ENCODE measurements around the gene P2RY6. TPM values are rescaled to one million over a fixed set of nuclear protein-coding genes. Genes with fewer than 3 reads are reported as not detected.

The P2RY6 gene
- total RNA-seq, 8 experiments from 2014 or later: 0.21 to 10.8 (median 0.95) TPM; not detected in 3

GRCh38 chr11:73291781-73292524 lies 19.8 kb downstream of the P2RY6 start:
- no peak for ATAC-seq (replicated peaks in 6 of 8)
- 67 to 100% (median 82%) methylated on average over 2 to 7 of the region's 12 CpGs; no CpG with 5 or more reads in 4 of the 10 experiments for WGBS, 10 experiments
- in situ Hi-C loops (cut with MboI; ENCODE audit: low pct_unique_long_range_greater_than_20kb in 2 of 9, low sequenced_read_pairs in 9 of 9, unreplicated experiment in 9 of 9): no loop called here
- Histone ChIP-seq H3K4me1 (replicated peaks in 1 of 2) (peaks cover 7 to 18% of the 10 kb centered on the region in 2 donors), H3K4me3 (no peak overlapping the region), H3K27ac (no peak overlapping the region)

DNA sequence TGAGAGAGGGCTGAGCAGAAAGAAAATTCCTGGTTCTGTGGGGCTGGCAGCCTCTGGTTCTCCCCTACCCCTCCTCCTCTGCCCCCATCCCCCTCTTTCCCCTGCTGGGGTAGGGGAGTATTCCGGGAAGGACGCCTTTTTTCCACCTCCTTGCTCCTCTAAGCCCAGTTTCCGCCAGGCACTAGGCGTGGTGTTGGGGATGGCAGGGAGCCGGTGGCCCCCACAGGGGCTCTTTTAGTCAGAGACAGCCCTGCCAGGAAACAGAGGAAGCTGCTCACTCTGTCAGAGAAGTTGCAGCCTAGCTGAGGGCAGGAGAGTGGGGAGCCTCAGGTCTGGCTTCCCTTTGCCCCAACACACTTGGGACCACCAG lies 20.4 kb downstream of the P2RY6 start:
- no peak overlapping the region for H3K4me3 ChIP-seq
- peaks cover 7 to 18% of the 10 kb centered on the region in 2 donors for H3K4me1 ChIP-seq (replicated peaks in 1 of 2)
- WGBS, 10 experiments: 17% methylated on average over 2 of the region's 5 CpGs; no CpG with 5 or more reads in 9 of the 10 experiments
- ATAC-seq (replicated peaks in 6 of 8): no peak
- H3K27ac ChIP-seq: no peak overlapping the region
- in situ Hi-C loops (cut with MboI; ENCODE audit: low pct_unique_long_range_greater_than_20kb in 2 of 9, low sequenced_read_pairs in 9 of 9, unreplicated experiment in 9 of 9): no loop called here

DNA sequence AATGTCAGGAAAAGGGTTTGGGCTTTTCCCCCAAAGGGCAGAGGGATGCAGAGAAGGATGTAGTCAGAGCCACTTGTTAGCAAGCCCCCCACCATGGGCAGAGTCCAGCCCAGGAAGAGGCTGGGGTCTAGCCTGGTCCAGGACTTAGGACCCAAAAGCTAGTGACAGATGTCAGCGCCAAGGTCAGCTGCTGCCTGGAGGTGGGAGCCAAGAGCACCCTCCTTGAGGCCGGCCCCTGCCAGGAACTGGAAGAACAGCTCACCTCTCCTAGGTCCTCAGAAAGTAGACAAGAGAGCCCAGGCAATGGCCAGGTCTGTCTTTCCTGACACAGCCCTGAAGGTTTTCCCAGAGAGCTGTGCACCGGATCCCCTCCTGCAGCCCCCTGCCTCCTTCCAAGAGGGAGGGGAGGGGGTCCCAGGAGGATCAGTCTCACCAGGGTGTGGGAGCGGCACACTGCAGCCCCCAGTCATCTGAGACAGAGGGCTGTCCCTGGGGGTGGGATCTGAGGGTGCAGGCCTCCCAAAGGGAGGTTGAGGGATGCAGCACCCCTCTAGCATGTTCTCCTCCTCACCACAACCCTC lies 21.3 kb downstream of the P2RY6 start:
- Histone ChIP-seq H3K4me3 (no peak overlapping the region), H3K27ac (no peak overlapping the region), H3K4me1 (replicated peaks in 1 of 2) (peaks cover 7 to 16% of the 10 kb centered on the region in 2 donors)
- in situ Hi-C loops (cut with MboI; ENCODE audit: low pct_unique_long_range_greater_than_20kb in 2 of 9, low sequenced_read_pairs in 9 of 9, unreplicated experiment in 9 of 9): no loop called here
- ATAC-seq (replicated peaks in 6 of 8): no peak
- WGBS, 10 experiments: 73 to 100% (median 100%) methylated on average over 1 to 2 of the region's 4 CpGs; no CpG with 5 or more reads in 7 of the 10 experiments

DNA sequence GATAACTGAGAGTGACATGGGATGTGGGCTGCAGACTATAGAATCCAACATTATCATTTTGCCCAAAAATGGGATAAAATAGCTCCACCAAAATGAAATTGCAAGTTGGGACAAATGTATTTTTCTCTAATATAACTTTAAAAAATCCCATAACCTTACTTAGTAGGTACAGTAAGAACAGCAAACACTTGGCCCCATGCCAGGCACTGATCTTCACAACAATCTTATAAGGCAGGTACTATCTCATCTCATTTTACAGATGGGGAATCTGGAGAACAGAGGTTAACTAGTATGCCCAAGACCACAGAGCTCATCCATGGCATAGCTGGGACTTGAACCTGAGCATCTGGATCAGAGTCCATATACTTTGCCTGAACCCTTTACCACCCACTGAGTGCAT lies 22.5 kb downstream of the P2RY6 start:
- no peak overlapping the region for H3K4me3 ChIP-seq
- in situ Hi-C loops (cut with MboI; ENCODE audit: low pct_unique_long_range_greater_than_20kb in 2 of 9, low sequenced_read_pairs in 9 of 9, unreplicated experiment in 9 of 9): no loop called here
- H3K27ac ChIP-seq: no peak overlapping the region
- H3K4me1 ChIP-seq (replicated peaks in 1 of 2): peaks cover 0 to 5% of the 10 kb centered on the region in 2 donors
- no peak for ATAC-seq (replicated peaks in 6 of 8)

GRCh38 chr11:73295241-73295995 lies 23.3 kb downstream of the P2RY6 start:
- no peak overlapping the region for H3K4me3 ChIP-seq
- peak; percentile 49 to 83 (median 66) for ATAC-seq (replicated peaks in 6 of 8)
- 0 to 83% (median 29%) methylated on average over 2 to 9 of the region's 12 CpGs; no CpG with 5 or more reads in 2 of the 10 experiments for WGBS, 10 experiments
- no peak overlapping the region for H3K27ac ChIP-seq
- peaks cover 0 to 4% of the 10 kb centered on the region in 2 donors for H3K4me1 ChIP-seq (replicated peaks in 1 of 2)
- in situ Hi-C loops (cut with MboI; ENCODE audit: low pct_unique_long_range_greater_than_20kb in 2 of 9, low sequenced_read_pairs in 9 of 9, unreplicated experiment in 9 of 9): no loop called here

- Histone ChIP-seq H3K4me3 (no peak overlapping the region), H3K4me1 (replicated peaks in 1 of 2) (peaks cover 0 to 9% of the 10 kb centered on the region in 2 donors), H3K27ac (no peak overlapping the region)
- no peak for ATAC-seq (replicated peaks in 6 of 8)
- in situ Hi-C loops (cut with MboI; ENCODE audit: low pct_unique_long_range_greater_than_20kb in 2 of 9, low sequenced_read_pairs in 9 of 9, unreplicated experiment in 9 of 9): no loop called here
- WGBS, 10 experiments: 88 to 100% (median 100%) methylated on average over 1 to 3 of the region's 3 CpGs; no CpG with 5 or more reads in 5 of the 10 experiments
These were observed 23.8 kb downstream of the P2RY6 start for GRCh38 chr11:73295996-73296318.

GRCh38 chr11:73296501-73297230 lies 24.5 kb downstream of the P2RY6 start:
- H3K27ac ChIP-seq: no peak overlapping the region
- no peak overlapping the region for H3K4me3 ChIP-seq
- peaks cover 0 to 9% of the 10 kb centered on the region in 2 donors for H3K4me1 ChIP-seq (replicated peaks in 1 of 2)
- 80 to 100% (median 95%) methylated on average over 1 to 12 of the region's 35 CpGs; no CpG with 5 or more reads in 4 of the 10 experiments for WGBS, 10 experiments
- in situ Hi-C loops (cut with MboI; ENCODE audit: low pct_unique_long_range_greater_than_20kb in 2 of 9, low sequenced_read_pairs in 9 of 9, unreplicated experiment in 9 of 9): no loop called here
- ATAC-seq (replicated peaks in 6 of 8): no peak

DNA sequence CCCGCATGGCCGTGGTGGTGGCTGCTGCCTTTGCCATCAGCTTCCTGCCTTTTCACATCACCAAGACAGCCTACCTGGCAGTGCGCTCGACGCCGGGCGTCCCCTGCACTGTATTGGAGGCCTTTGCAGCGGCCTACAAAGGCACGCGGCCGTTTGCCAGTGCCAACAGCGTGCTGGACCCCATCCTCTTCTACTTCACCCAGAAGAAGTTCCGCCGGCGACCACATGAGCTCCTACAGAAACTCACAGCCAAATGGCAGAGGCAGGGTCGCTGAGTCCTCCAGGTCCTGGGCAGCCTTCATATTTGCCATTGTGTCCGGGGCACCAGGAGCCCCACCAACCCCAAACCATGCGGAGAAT lies 25.1 kb downstream of the P2RY6 start:
- no peak for ATAC-seq (replicated peaks in 6 of 8)
- in situ Hi-C loops (cut with MboI; ENCODE audit: low pct_unique_long_range_greater_than_20kb in 2 of 9, low sequenced_read_pairs in 9 of 9, unreplicated experiment in 9 of 9): no loop called here
- Histone ChIP-seq H3K4me3 (no peak overlapping the region), H3K4me1 (replicated peaks in 1 of 2) (peaks cover 0 to 9% of the 10 kb centered on the region in 2 donors), H3K27ac (no peak overlapping the region)
- WGBS, 10 experiments: 100% methylated on average over 2 to 4 of the region's 18 CpGs; no CpG with 5 or more reads in 8 of the 10 experiments

- in situ Hi-C loops (cut with MboI; ENCODE audit: low pct_unique_long_range_greater_than_20kb in 2 of 9, low sequenced_read_pairs in 9 of 9, unreplicated experiment in 9 of 9): no loop called here
- Histone ChIP-seq H3K4me1 (replicated peaks in 1 of 2) (peaks cover 0 to 9% of the 10 kb centered on the region in 2 donors), H3K4me3 (no peak overlapping the region), H3K27ac (no peak overlapping the region)
- no peak for ATAC-seq (replicated peaks in 6 of 8)
- WGBS, 10 experiments: 40 to 100% (median 91%) methylated on average over 1 to 3 of the region's 3 CpGs; no CpG with 5 or more reads in 6 of the 10 experiments
These were observed 25.6 kb downstream of the P2RY6 start for GRCh38 chr11:73297702-73298101.

DNA sequence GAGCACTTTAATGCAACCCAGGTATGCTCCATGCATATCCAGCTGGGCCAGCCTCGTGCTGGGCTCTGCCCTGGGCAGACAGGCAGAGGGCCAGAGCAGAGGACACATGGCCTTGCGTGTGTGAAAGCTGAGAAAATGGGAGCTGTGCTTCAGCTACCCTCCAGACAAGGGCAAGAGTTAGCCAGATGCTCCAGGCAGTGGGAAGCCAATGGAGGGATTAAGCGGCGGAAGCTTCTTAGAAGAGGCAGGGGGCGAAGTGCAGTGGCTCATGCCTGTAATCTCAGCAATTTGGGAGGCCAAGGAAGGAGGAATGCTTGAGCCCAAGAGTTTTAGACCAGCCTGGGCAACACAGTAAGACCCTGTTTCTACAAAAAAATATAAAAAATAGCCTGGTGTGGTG lies 26.1 kb downstream of the P2RY6 start:
- no peak for ATAC-seq (replicated peaks in 6 of 8)
- WGBS, 10 experiments: 60 to 100% (median 83%) methylated on average over 1 to 4 of the region's 5 CpGs; no CpG with 5 or more reads in 4 of the 10 experiments
- H3K4me3 ChIP-seq: no peak overlapping the region
- no peak overlapping the region for H3K27ac ChIP-seq
- in situ Hi-C loops (cut with MboI; ENCODE audit: low pct_unique_long_range_greater_than_20kb in 2 of 9, low sequenced_read_pairs in 9 of 9, unreplicated experiment in 9 of 9): no loop called here
- peaks cover 0 to 9% of the 10 kb centered on the region in 2 donors for H3K4me1 ChIP-seq (replicated peaks in 1 of 2)

GRCh38 chr11:73299751-73300150 lies 27.6 kb downstream of the P2RY6 start:
- no peak for ATAC-seq (replicated peaks in 6 of 8)
- Histone ChIP-seq H3K4me3 (no peak overlapping the region), H3K27ac (no peak overlapping the region), H3K4me1 (replicated peaks in 1 of 2) (peaks cover 0 to 9% of the 10 kb centered on the region in 2 donors)
- in situ Hi-C loops (cut with MboI; ENCODE audit: low pct_unique_long_range_greater_than_20kb in 2 of 9, low sequenced_read_pairs in 9 of 9, unreplicated experiment in 9 of 9): no loop called here
- WGBS, 10 experiments: 83 to 97% methylated on average over 2 to 6 of the region's 10 CpGs; no CpG with 5 or more reads in 8 of the 10 experiments

DNA sequence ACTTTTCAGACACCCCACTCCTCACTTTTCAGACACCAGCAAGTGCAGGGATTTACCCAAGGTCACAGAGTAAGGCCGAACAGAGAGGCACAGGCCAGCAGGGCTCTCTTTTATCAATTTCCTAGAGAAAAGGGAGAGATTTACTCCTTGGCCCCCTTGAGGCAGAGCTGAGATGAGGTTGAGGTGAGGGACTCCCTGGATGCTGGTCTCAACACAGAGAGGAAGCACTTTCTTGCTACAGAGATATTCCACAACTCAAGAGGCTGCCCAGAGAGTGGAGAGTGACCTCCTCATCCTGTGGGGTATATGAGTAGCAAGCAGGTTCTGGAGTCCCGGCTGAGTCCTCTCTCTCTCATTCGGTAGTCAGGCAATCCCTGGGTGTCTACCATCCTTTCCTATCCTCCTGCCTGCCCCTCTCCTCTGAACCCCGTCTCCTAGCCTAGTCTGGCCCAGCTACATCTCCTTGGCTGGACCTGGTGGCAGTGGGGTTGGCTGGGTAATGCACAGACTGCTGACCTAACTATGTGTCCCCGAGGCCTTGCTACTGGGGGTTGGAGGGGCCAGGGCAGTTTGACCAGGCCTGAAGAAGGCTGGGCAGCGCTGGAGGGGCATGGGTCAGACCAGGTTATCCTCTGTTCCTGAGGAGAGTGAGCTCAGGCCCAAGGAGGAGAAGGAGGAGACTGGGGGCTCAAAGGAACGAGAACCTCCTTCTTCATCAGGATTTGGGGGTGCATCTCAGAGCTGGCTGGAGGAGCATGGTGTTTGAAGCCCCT lies 34.1 kb downstream of the P2RY6 start:
- in situ Hi-C loops (cut with MboI; ENCODE audit: low pct_unique_long_range_greater_than_20kb in 2 of 9, low sequenced_read_pairs in 9 of 9, unreplicated experiment in 9 of 9): no loop called here
- no peak overlapping the region for H3K27ac ChIP-seq
- 71 to 100% (median 88%) methylated on average over 1 to 4 of the region's 7 CpGs; no CpG with 5 or more reads in 7 of the 10 experiments for WGBS, 10 experiments
- H3K4me1 ChIP-seq (replicated peaks in 1 of 2): peaks cover 2 to 24% of the 10 kb centered on the region in 2 donors
- H3K4me3 ChIP-seq: no peak overlapping the region
- no peak for ATAC-seq (replicated peaks in 6 of 8)
